Measurements from ENCODE around the gene ADAMTS19. TPM values are rescaled to one million over a fixed set of nuclear protein-coding genes. Genes with fewer than 3 reads are reported as not detected.

Gene ADAMTS19
- total RNA-seq, 2 donors from 2014 or later, result 26.2 to 34.6 TPM

- 72 to 100% methylated on average over 2 of the region's 2 CpGs for WGBS, 2 experiments (ENCODE audit: insufficient coverage in 1 of 2, insufficient read length in 1 of 2)
- Mint-ChIP-seq H3K4me1 (peaks cover 10% of the 10 kb centered on the region), H3K36me3 (ENCODE audit: low read depth) (no peaks in the 10 kb centered on the region), H3K27ac (no peak overlapping the region), H3K9me3 (peaks cover 13% of the 10 kb centered on the region), H3K4me3 (no peak overlapping the region), H3K27me3 (ENCODE audit: insufficient read depth) (peaks cover 3% of the 10 kb centered on the region)
- no peaks in the 10 kb centered on the region for H3K36me3 ChIP-seq (ENCODE audit: control insufficient read depth, insufficient read depth, low read length)
- DNase-seq, result no peak
- no peak overlapping the region for H3K9ac ChIP-seq (ENCODE audit: extremely low read depth, low read length, poor library complexity, severe bottlenecking)
- no peak for TF ChIP-seq CTCF (conservative IDR thresholded peaks at IDR 0.05)
- no peaks in the 10 kb centered on the region for H3K27me3 ChIP-seq (ENCODE audit: control insufficient read depth, insufficient read depth, low read length, poor library complexity, severe bottlenecking)
- H3K4me1 ChIP-seq (ENCODE audit: control insufficient read depth, insufficient read depth, low read length), result no peaks in the 10 kb centered on the region
- H3K9me3 ChIP-seq (ENCODE audit: control insufficient read depth, low read length), result peaks cover 6% of the 10 kb centered on the region
- no peak overlapping the region for H3K27ac ChIP-seq (ENCODE audit: low read depth, low read length)
- no peak overlapping the region for H3K4me3 ChIP-seq (ENCODE audit: low read length)
Observed at GRCh38 chr5:129412721-129413120, 47.4 kb upstream of the ADAMTS19 start.

- no peaks in the 10 kb centered on the region for H3K27me3 ChIP-seq (ENCODE audit: control insufficient read depth, insufficient read depth, low read length, poor library complexity, severe bottlenecking)
- 88% methylated on average over 2 of the region's 2 CpGs; no CpG with 5 or more reads in 1 of the 2 experiments for WGBS, 2 experiments (ENCODE audit: insufficient coverage in 1 of 2, insufficient read length in 1 of 2)
- H3K4me1 ChIP-seq (ENCODE audit: control insufficient read depth, insufficient read depth, low read length), result no peaks in the 10 kb centered on the region
- Mint-ChIP-seq H3K27ac (no peak overlapping the region), H3K9me3 (peaks cover 13% of the 10 kb centered on the region), H3K27me3 (ENCODE audit: insufficient read depth) (peaks cover 3% of the 10 kb centered on the region), H3K4me3 (no peak overlapping the region), H3K4me1 (peaks cover 10% of the 10 kb centered on the region), H3K36me3 (ENCODE audit: low read depth) (no peaks in the 10 kb centered on the region)
- H3K9me3 ChIP-seq (ENCODE audit: control insufficient read depth, low read length), result peaks cover 6% of the 10 kb centered on the region
- no peaks in the 10 kb centered on the region for H3K36me3 ChIP-seq (ENCODE audit: control insufficient read depth, insufficient read depth, low read length)
- no peak overlapping the region for H3K4me3 ChIP-seq (ENCODE audit: low read length)
- no peak for DNase-seq
- no peak overlapping the region for H3K27ac ChIP-seq (ENCODE audit: low read depth, low read length)
- no peak overlapping the region for H3K9ac ChIP-seq (ENCODE audit: extremely low read depth, low read length, poor library complexity, severe bottlenecking)
- TF ChIP-seq CTCF (conservative IDR thresholded peaks at IDR 0.05), result no peak
Observed at GRCh38 chr5:129413570-129413969, 46.5 kb upstream of the ADAMTS19 start.

- H3K36me3 Mint-ChIP-seq (ENCODE audit: low read depth), result no peaks in the 10 kb centered on the region
- 90% methylated on average over 2 of the region's 3 CpGs; no CpG with 5 or more reads in 1 of the 2 experiments for WGBS, 2 experiments (ENCODE audit: insufficient coverage in 1 of 2, insufficient read length in 1 of 2)
Observed at GRCh38 chr5:129419292-129419691, 40.8 kb upstream of the ADAMTS19 start.

More at GRCh38 chr5:129419292-129419691, 40.8 kb upstream of the ADAMTS19 start:
- Mint-ChIP-seq H3K4me3 (no peak overlapping the region), H3K27me3 (ENCODE audit: insufficient read depth) (peaks cover 3% of the 10 kb centered on the region), H3K4me1 (no peaks in the 10 kb centered on the region), H3K27ac (no peak overlapping the region), H3K9me3 (peaks cover 13% of the 10 kb centered on the region)
- no peak for DNase-seq
- no peak overlapping the region for H3K4me3 ChIP-seq (ENCODE audit: low read length)
- H3K36me3 ChIP-seq (ENCODE audit: control insufficient read depth, insufficient read depth, low read length), result no peaks in the 10 kb centered on the region
- no peak for TF ChIP-seq CTCF (conservative IDR thresholded peaks at IDR 0.05)
- no peak overlapping the region for H3K27ac ChIP-seq (ENCODE audit: low read depth, low read length)
- H3K9me3 ChIP-seq (ENCODE audit: control insufficient read depth, low read length), result peaks cover 6% of the 10 kb centered on the region
- H3K9ac ChIP-seq (ENCODE audit: extremely low read depth, low read length, poor library complexity, severe bottlenecking), result no peak overlapping the region
- H3K27me3 ChIP-seq (ENCODE audit: control insufficient read depth, insufficient read depth, low read length, poor library complexity, severe bottlenecking), result no peaks in the 10 kb centered on the region
- H3K4me1 ChIP-seq (ENCODE audit: control insufficient read depth, insufficient read depth, low read length), result no peaks in the 10 kb centered on the region

All from endodermal cell (in vitro differentiated cells).